Measurements from ENCODE around the gene VIPR2. TPM values are rescaled to one million over a fixed set of nuclear protein-coding genes. Genes with fewer than 3 reads are reported as not detected.
"Not testable (repeated sequence)": the region's sequence is repeated elsewhere in the genome, so short reads cannot be mapped to it uniquely, and the experiment has no call there.

Gene VIPR2
- total RNA-seq, 1 experiment from 2014 or later: not detected

DNA sequence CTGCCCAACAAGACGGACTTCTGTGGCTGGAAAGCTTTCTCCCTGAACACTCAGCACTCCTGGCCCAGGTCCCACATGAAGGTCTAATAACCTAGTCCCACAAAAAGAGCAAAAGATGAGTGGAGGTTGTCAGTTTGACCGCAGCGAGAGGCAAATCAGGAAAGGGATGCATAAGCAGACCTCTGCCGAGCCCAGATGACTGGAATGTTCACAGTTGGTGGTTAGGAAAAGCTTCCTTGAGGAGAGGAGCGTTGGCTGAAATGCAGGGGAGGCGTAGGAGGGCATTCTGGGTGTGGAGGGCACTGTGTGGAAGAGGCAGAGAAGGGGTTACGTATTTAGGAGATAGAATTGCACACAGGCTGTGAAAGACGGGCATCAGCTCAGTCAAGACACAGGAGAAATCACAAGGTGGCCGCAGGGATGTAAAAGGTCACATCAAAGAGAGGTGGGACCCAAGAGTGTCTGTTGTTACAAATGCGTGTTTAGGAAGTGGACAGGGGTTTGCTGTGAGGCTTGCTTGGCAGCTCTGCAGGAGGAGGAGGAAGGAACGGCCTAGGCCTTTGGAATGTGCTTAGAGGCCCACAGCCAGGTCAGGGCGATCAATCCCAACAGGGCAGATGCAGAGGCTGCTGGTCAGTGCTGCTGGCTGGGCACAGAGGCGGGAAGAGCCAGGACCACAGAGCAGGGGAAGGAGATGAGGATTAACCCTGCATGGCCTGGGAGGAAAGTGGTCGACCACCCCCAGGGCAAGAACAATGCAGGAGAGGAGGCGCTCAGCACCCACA lies 133.5 kb downstream of the VIPR2 start:
- Histone ChIP-seq H3K9ac (ENCODE audit: low read length) (no peak overlapping the region), H3K9me2 (replicated peaks; ENCODE audit: insufficient read depth, low read length) (no peaks in the 10 kb centered on the region), H3K36me3 (ENCODE audit: insufficient read depth, low read length) (no peaks in the 10 kb centered on the region), H3K79me2 (ENCODE audit: low read length) (no peaks in the 10 kb centered on the region), H3K4me3 (ENCODE audit: low read length) (no peak overlapping the region), H3K9me3 (ENCODE audit: low read length) (no peaks in the 10 kb centered on the region), H3K27me3 (ENCODE audit: low read length) (no peaks in the 10 kb centered on the region), H3K27ac (ENCODE audit: low read length) (no peak overlapping the region), H4K20me1 (ENCODE audit: insufficient read depth, low read depth, low read length) (no peaks in the 10 kb centered on the region), H3K4me2 (ENCODE audit: low read depth, low read length, poor library complexity, severe bottlenecking) (no peak overlapping the region), H3K4me1 (ENCODE audit: low read length) (no peaks in the 10 kb centered on the region), H2AFZ (ENCODE audit: low read length) (no peak overlapping the region)
- no peak for DNase-seq

GRCh38 chr7:159010411-159010810 lies 134.3 kb downstream of the VIPR2 start:
- Histone ChIP-seq H3K4me1 (ENCODE audit: low read length) (no peaks in the 10 kb centered on the region), H4K20me1 (ENCODE audit: insufficient read depth, low read depth, low read length) (no peaks in the 10 kb centered on the region), H3K4me3 (ENCODE audit: low read length) (no peak overlapping the region), H2AFZ (ENCODE audit: low read length) (no peak overlapping the region), H3K27ac (ENCODE audit: low read length) (no peak overlapping the region), H3K36me3 (ENCODE audit: insufficient read depth, low read length) (no peaks in the 10 kb centered on the region), H3K9me2 (replicated peaks; ENCODE audit: insufficient read depth, low read length) (no peaks in the 10 kb centered on the region), H3K9ac (ENCODE audit: low read length) (no peak overlapping the region), H3K27me3 (ENCODE audit: low read length) (no peaks in the 10 kb centered on the region), H3K9me3 (ENCODE audit: low read length) (no peaks in the 10 kb centered on the region), H3K4me2 (ENCODE audit: low read depth, low read length, poor library complexity, severe bottlenecking) (no peak overlapping the region), H3K79me2 (ENCODE audit: low read length) (no peaks in the 10 kb centered on the region)
- DNase-seq: no peak

GRCh38 chr7:159009951-159010350 lies 134.7 kb downstream of the VIPR2 start:
- Histone ChIP-seq H3K79me2 (ENCODE audit: low read length) (no peaks in the 10 kb centered on the region), H3K9me2 (replicated peaks; ENCODE audit: insufficient read depth, low read length) (no peaks in the 10 kb centered on the region), H3K4me1 (ENCODE audit: low read length) (no peaks in the 10 kb centered on the region), H4K20me1 (ENCODE audit: insufficient read depth, low read depth, low read length) (no peaks in the 10 kb centered on the region), H3K36me3 (ENCODE audit: insufficient read depth, low read length) (no peaks in the 10 kb centered on the region), H3K9ac (ENCODE audit: low read length) (no peak overlapping the region), H3K4me2 (ENCODE audit: low read depth, low read length, poor library complexity, severe bottlenecking) (no peak overlapping the region), H3K27me3 (ENCODE audit: low read length) (no peaks in the 10 kb centered on the region), H3K9me3 (ENCODE audit: low read length) (no peaks in the 10 kb centered on the region), H3K27ac (ENCODE audit: low read length) (no peak overlapping the region), H2AFZ (ENCODE audit: low read length) (no peak overlapping the region), H3K4me3 (ENCODE audit: low read length) (no peak overlapping the region)
- no peak for DNase-seq

DNA sequence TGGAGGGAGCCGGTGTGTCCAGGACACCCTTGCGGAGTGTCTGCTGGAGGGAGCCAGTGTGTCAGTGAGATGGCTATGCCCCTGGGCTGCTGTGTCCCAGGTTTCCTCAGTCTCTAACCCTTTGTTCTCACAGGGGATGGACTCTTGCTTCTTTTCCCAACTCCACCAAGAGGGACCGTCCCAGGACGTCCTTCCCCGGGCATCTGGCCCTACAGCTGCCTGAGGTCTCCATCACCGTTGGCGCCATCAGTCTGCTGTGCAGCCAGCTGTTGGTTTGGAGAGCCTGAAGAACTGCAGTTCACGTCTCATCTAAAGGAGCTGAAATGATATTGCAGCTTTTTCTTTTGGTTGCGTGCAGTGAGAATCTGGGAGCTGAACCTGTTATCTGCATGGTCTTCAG lies 136.2 kb downstream of the VIPR2 start:
- DNase-seq: no peak
- Histone ChIP-seq H3K36me3 (ENCODE audit: insufficient read depth, low read length) (no peaks in the 10 kb centered on the region), H3K4me1 (ENCODE audit: low read length) (no peaks in the 10 kb centered on the region), H4K20me1 (ENCODE audit: insufficient read depth, low read depth, low read length) (no peaks in the 10 kb centered on the region), H3K4me3 (ENCODE audit: low read length) (no peak overlapping the region), H3K4me2 (ENCODE audit: low read depth, low read length, poor library complexity, severe bottlenecking) (no peak overlapping the region), H3K27ac (ENCODE audit: low read length) (no peak overlapping the region), H2AFZ (ENCODE audit: low read length) (no peak overlapping the region), H3K79me2 (ENCODE audit: low read length) (no peaks in the 10 kb centered on the region), H3K9me2 (replicated peaks; ENCODE audit: insufficient read depth, low read length) (no peaks in the 10 kb centered on the region), H3K9ac (ENCODE audit: low read length) (no peak overlapping the region), H3K9me3 (ENCODE audit: low read length) (no peaks in the 10 kb centered on the region), H3K27me3 (ENCODE audit: low read length) (no peaks in the 10 kb centered on the region)

DNA sequence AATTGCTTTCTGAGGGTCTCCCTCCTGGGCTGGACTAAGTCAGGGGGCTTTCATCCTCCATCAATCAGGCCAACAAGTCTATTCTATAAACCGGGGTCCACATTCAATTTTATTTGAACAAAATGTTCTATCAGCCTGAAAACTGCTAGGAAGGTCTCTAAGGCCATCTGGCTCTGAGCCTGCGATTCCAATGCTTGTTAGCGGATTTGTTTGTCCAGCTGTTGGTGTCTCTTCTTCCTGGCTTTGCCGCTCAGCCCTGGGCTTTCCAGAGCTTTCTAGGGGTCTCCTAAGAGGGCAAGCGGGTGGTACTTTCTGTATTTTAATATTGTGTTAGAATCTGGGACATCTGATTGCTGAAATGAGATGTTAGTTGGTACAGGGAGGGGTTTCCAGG lies 136.7 kb downstream of the VIPR2 start:
- H4K20me1 ChIP-seq (ENCODE audit: insufficient read depth, low read depth, low read length): no peaks in the 10 kb centered on the region
- no peak overlapping the region for H3K9ac ChIP-seq (ENCODE audit: low read length)
- no peaks in the 10 kb centered on the region for H3K9me2 ChIP-seq (replicated peaks; ENCODE audit: insufficient read depth, low read length)
- H3K27ac ChIP-seq (ENCODE audit: low read length): no peak overlapping the region
- no peaks in the 10 kb centered on the region for H3K36me3 ChIP-seq (ENCODE audit: insufficient read depth, low read length)
- H3K4me2 ChIP-seq (ENCODE audit: low read depth, low read length, poor library complexity, severe bottlenecking): no peak overlapping the region
- H3K27me3 ChIP-seq (ENCODE audit: low read length): no peaks in the 10 kb centered on the region
- no peaks in the 10 kb centered on the region for H3K9me3 ChIP-seq (ENCODE audit: low read length)
- no peak overlapping the region for H2AFZ ChIP-seq (ENCODE audit: low read length)
- no peak for DNase-seq
- no peaks in the 10 kb centered on the region for H3K4me1 ChIP-seq (ENCODE audit: low read length)
- no peaks in the 10 kb centered on the region for H3K79me2 ChIP-seq (ENCODE audit: low read length)
- no peak overlapping the region for H3K4me3 ChIP-seq (ENCODE audit: low read length)

DNA sequence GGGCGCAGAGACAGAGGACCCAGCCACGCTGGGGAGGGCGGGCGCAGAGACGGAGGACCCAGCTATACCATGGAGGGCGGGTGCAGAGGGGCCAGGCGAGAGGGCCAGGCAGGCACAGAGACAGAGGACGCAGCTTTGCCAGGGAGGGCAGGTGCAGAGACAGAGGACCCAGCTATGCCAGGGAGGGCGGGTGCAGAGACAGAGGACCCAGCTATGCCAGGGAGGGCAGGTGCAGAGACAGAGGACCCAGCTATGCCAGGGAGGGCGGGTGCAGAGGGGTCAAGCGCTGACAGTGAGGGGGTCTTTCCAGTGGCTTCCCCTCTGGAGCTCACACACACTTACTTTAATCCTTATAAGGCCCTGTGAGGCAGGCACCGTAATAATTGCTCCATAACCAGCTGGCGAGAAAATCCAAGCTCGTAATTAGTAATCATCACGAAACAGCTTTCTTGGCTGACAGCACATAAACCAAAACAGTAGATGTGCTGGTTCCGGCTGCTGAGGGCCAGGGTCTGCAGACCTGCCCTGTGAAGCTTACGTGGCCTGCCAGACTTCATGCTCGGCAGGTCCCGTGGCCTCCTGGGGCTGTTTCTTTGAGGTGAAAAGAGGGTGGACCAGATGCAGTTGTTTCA lies 137.2 kb downstream of the VIPR2 start:
- no peak overlapping the region for H2AFZ ChIP-seq (ENCODE audit: low read length)
- H3K27me3 ChIP-seq (ENCODE audit: low read length): no peaks in the 10 kb centered on the region
- no peak for DNase-seq
- H3K4me2 ChIP-seq (ENCODE audit: low read depth, low read length, poor library complexity, severe bottlenecking): no peak overlapping the region
- H3K36me3 ChIP-seq (ENCODE audit: insufficient read depth, low read length): no peaks in the 10 kb centered on the region
- H4K20me1 ChIP-seq (ENCODE audit: insufficient read depth, low read depth, low read length): no peaks in the 10 kb centered on the region
- H3K27ac ChIP-seq (ENCODE audit: low read length): no peak overlapping the region
- H3K79me2 ChIP-seq (ENCODE audit: low read length): no peaks in the 10 kb centered on the region
- H3K9me2 ChIP-seq (replicated peaks; ENCODE audit: insufficient read depth, low read length): no peaks in the 10 kb centered on the region
- no peak overlapping the region for H3K4me3 ChIP-seq (ENCODE audit: low read length)
- no peaks in the 10 kb centered on the region for H3K4me1 ChIP-seq (ENCODE audit: low read length)
- H3K9ac ChIP-seq (ENCODE audit: low read length): no peak overlapping the region
- no peaks in the 10 kb centered on the region for H3K9me3 ChIP-seq (ENCODE audit: low read length)

- Histone ChIP-seq H3K36me3 (ENCODE audit: insufficient read depth, low read length) (no peaks in the 10 kb centered on the region), H3K4me3 (ENCODE audit: low read length) (no peak overlapping the region)
Measured at GRCh38 chr7:159006610-159007130, 138.0 kb downstream of the VIPR2 start.

DNA sequence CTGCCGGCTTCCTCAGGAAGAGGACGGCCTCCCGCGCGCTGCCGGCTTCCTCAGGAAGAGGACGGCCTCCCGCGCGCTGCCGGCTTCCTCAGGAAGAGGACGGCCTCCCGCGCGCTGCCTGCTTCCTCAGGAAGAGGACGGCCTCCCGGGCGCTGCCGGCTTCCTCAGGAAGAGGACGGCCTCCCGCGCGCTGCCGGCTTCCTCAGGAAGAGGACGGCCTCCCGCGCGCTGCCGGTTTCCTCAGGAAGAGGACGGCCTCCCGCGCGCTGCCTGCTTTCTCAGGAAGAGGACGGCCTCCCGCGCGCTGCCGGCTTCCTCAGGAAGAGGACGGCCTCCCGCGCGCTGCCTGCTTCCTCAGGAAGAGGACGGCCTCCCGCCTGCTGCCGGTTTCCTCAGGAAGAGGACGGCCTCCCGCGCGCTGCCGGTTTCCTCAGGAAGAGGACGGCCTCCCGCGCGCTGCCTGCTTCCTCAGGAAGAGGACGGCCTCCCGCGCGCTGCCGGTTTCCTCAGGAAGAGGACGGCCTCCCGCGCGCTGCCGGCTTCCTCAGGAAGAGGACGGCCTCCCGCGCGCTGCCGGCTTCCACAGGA lies 138.6 kb downstream of the VIPR2 start:
- H2AFZ ChIP-seq (ENCODE audit: low read length); H3K4me1 ChIP-seq (ENCODE audit: low read length); H3K4me2 ChIP-seq (ENCODE audit: low read depth, low read length, poor library complexity, severe bottlenecking); H3K36me3 ChIP-seq (ENCODE audit: insufficient read depth, low read length); H3K4me3 ChIP-seq (ENCODE audit: low read length); H4K20me1 ChIP-seq (ENCODE audit: insufficient read depth, low read depth, low read length); H3K9me2 ChIP-seq (replicated peaks; ENCODE audit: insufficient read depth, low read length); H3K27me3 ChIP-seq (ENCODE audit: low read length); H3K9me3 ChIP-seq (ENCODE audit: low read length); H3K27ac ChIP-seq (ENCODE audit: low read length); H3K9ac ChIP-seq (ENCODE audit: low read length); DNase-seq; H3K79me2 ChIP-seq (ENCODE audit: low read length): not testable (repeated sequence)

More at GRCh38 chr7:159006610-159007130, 138.0 kb downstream of the VIPR2 start:
- H3K79me2 ChIP-seq (ENCODE audit: low read length): no peaks in the 10 kb centered on the region
- H4K20me1 ChIP-seq (ENCODE audit: insufficient read depth, low read depth, low read length): no peaks in the 10 kb centered on the region
- H3K27ac ChIP-seq (ENCODE audit: low read length): no peak overlapping the region
- H3K4me1 ChIP-seq (ENCODE audit: low read length): no peaks in the 10 kb centered on the region
- H3K9me3 ChIP-seq (ENCODE audit: low read length): no peaks in the 10 kb centered on the region
- H2AFZ ChIP-seq (ENCODE audit: low read length): no peak overlapping the region
- no peaks in the 10 kb centered on the region for H3K9me2 ChIP-seq (replicated peaks; ENCODE audit: insufficient read depth, low read length)
- no peak for DNase-seq
- H3K4me2 ChIP-seq (ENCODE audit: low read depth, low read length, poor library complexity, severe bottlenecking): no peak overlapping the region
- H3K27me3 ChIP-seq (ENCODE audit: low read length): no peaks in the 10 kb centered on the region
- no peak overlapping the region for H3K9ac ChIP-seq (ENCODE audit: low read length)

All from Karpas-422 (cell line).